ENCODE measurements around the gene DGKQ. TPM values are rescaled to one million over a fixed set of nuclear protein-coding genes. Genes with fewer than 3 reads are reported as not detected.
A peak's percentile ranks its signal among the peaks of the same experiment; 100 is the strongest.
"Not testable (repeated sequence)": the region's sequence is repeated elsewhere in the genome, so short reads cannot be mapped to it uniquely, and the experiment has no call there.

Gene DGKQ
- total RNA-seq, 1 donor = 13.5 TPM

DNA sequence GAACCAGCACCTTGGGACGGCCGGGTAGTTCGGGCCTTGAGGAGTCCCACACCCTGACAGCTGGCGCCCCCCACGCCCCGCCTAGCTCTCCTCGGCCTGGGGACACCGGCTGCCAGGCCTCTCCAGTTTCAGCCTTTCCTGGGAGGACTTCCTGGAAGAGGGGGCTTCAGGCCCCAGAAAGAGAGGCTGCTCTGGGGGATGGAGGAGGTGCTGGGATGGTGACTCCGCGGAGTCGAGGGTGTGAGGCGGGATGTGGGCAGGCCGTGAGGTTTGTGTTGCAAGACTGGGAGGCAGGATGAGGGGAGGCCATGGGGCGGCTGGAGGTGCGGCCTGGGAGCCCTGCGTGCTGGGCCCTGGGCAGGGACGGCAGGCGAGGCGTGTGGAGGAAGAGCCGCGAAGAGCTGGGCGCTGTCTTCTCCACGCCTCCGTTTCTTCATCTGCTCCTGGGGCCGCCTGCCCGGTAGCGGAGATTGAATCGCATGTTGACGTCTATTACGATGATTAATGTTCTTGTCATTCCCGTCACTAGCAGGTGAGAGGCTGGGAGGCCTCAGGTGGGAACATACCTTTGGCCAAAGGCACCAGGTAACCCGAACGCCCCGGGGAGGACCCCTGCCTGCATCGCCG is 37.1 kb upstream of the DGKQ start:
- DNase-seq (ENCODE audit: low read depth in 2 of 3, low spot score in 2 of 3) = peak; percentile 49 to 69 (median 53)

DNA sequence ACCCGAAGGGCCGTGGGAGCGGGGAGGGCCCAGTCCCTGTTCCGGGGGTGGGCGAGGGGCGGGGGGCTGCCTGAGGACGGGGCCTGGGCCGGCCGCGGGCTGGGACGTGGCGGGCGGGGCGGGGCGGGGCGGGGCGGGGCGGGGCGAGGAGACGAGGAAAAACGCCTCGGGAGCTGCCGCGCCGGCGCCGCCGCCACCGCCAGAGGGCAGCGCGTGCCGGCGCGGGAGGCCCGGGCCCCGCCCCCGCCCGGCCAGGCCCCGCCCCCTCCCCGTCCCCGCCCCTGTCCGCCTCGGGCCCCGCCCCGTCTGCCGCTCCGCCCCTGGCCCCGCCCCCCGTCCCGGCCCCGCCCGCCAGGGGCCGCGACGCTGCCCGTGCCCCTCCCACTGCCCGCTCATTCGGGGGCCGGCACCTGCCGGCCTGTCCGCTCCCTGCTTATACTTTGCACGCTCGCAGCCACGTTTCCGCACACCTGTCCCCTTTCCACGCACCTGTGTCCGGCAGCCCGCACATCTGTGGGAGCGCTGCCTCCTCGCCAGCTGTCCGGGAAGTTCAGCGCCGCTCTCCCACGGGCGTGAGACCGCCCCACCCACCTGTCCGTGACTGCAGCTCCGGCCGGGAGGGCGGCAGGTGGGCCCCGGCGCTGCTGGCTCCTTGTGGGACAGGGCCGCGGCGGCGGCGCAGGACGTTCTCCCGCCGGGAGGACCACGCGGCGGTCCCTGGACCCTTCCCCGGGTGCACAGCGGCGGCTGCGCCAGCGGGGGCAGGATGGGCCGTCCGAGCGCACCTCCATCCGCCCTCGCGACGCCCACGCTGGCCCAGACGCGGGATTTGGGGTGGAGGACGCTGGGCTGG is 36.4 kb upstream of the DGKQ start:
- DNase-seq (ENCODE audit: low read depth in 2 of 3, low spot score in 2 of 3) = peak; percentile 56 to 62 (median 60)

DNA sequence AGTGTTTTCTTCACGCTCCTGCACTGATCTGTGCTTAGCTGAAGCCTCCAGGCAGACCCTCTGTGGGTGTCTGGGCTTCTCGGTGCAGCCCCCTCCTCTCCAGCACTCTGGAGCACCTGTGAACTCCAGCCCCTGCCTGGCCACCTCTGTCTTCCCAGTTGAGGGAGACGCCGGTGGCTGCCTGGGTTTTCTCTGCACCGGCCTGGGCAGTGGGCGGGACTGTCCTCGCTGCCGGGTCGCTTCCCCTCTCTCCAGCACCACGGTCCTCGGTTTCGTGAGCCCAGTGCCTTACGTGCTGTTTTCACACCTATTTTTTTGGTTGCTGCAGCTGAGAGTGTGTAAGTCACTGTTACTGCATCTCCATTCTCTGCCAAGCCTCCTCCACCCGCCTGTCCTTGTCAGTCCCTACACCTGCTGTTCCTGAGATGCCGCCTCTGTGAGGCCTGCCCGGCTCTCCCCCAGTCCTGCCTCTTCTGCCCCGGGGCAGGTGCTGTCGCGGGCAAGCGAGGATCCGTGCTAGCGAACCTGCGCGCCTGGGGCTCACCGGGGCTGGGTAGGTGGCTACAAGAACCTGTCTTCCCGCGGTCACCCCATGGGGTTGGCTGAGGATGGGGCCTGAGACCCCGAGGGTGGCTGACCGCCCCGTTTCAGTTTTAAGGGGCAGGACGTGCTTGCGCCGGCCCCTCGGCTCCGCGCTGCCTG is 35.6 kb upstream of the DGKQ start:
- peak; percentile 21 to 31 (median 22) for DNase-seq (ENCODE audit: low read depth in 2 of 3, low spot score in 2 of 3)

DNA sequence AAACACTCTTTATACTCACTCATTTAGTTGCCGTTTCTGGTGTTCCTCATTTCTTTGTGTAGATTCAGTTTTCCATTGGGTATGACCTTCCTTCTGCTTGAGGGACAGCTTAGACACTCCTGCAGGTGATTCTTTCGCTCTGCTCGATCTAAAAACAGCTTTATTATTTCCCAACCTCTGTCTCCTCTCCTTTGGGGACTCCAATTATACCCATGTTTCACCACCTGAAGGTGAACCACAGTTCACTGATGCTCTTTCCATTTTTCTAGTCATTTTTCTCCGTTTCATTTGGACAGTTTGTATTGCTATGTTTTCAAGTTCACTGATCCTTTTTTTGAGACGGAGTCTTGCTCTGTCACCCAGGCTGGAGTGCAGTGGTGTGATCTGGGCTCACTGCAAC is 33.5 kb upstream of the DGKQ start:
- no peak for DNase-seq (ENCODE audit: low read depth in 2 of 3, low spot score in 2 of 3)

DNA sequence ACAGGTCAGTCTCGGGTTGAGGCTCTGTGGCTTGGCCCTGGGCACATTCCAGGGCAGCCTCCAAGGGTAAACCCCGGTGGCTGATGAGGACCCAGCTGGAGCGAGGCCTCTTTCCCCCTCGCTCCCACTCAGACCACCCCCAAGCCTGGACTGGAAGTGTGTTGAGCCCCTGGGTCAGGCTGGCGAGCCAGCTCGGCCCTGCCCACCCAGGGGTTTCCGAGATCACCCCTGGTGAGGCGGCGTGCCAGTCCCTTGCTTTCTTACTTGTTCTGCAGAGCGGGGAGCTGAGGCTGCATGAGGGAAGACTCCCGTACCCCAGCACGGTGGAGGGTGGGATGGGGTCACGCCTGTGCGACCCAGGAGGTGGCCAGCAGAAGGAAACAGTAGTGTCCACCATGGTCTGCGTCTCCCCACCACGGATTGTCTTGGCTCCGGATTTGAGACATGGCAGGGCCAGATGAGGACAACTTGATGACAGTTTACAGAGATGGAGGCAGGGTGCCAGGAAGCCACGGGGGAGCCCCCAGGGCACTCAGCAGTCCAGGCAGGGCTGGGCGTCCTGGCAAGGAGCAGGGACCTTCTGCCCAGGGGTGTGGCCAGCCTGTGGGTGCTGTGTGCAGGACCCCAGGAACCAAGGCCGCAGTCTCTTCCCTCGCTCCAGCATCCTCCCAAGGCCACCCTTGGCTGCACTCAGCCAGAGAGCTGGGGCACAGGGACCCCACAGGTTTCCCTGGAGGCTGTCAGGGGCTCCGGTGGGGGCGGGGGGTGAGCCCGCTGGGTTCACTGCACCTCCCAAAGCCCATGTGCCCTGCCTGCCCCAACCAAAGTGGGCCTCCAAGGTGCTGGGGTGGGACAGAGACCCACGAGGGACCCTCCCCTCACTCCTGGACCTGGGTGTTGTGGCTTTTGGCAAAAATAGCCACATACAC is 31.5 kb upstream of the DGKQ start:
- no peak for DNase-seq (ENCODE audit: low read depth in 2 of 3, low spot score in 2 of 3)

DNA sequence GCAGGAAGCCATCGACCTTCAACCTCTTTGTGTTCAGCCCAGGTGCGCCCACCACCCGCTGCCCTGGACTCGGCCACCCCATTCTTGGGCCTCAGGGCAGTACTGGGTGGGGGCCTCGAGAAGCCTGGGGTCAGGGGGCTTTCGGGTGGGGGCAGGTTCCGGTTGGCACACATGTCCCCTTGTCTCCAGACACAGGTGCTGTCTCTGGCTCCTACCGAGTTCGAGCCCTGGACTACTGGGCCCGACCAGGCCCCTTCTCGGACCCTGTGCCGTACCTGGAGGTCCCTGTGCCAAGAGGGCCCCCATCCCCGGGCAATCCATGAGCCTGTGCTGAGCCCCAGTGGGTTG is 30.7 kb upstream of the DGKQ start:
- no peak for DNase-seq (ENCODE audit: low read depth in 2 of 3, low spot score in 2 of 3)

DNA sequence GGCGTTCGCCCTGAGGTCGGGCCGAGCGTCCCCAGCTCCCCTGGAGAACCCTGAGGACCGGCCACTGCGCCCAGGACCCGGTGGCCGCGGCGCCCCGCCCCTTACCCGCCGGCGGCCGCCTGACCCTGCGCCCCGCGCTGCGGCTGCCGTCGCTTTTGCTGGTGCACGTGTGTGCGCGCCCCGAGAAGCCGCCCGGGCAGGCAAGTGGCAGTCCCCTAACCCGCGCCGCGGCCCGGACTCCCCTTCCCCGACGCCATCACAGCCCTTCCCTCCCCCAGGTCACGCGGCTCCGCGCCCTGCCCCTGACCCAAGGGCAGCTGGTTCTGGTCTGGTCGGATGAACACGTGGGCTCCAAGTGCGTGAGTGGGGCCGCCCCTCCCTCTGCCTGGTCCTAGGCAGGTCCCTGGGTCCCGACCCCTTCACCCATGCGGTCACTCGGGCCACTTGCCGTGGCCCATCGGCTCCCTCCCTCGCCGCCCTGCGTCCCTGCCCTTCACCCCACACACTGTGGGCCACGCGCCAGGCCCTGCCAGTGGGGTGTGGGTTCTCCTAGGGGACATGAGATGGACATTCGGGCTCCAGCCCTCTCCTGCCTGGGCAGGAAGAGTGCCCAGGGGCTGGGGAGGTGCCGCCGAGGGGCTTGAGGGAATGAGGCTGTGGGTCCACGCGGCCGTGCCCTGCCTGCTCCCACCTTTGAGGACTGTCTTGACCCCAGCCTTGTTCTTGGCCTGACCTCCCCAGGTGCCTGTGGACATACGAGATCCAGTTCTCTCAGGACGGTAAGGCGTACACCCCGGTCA is 30.1 kb upstream of the DGKQ start:
- no peak for DNase-seq (ENCODE audit: low read depth in 2 of 3, low spot score in 2 of 3)

DNA sequence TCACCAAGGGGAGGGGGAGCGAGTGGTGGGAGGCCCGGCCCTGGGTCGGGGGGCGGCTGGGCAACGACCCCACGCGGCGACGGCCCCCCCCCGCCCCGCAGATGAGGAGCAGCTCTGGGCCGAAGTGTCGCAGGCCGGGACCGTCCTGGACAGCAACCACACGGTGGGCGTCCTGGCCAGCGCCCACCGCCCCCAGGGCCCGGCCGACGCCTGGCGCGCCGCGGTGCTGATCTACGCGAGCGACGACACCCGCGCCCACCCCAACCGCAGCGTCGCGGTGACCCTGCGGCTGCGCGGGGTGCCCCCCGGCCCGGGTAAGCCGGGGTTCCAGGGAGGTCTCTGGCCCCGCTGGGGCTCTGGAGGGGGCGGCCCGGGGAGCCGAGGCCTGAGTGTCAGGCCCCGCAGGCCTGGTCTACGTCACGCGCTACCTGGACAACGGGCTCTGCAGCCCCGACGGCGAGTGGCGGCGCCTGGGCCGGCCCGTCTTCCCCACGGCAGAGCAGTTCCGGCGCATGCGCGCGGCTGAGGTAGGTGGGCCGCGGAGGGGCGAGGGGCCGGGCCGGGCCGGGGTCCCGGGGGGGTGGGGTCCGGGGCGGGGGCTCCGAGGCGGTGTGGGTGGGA is 29.4 kb upstream of the DGKQ start:
- no peak for DNase-seq (ENCODE audit: low read depth in 2 of 3, low spot score in 2 of 3)

DNA sequence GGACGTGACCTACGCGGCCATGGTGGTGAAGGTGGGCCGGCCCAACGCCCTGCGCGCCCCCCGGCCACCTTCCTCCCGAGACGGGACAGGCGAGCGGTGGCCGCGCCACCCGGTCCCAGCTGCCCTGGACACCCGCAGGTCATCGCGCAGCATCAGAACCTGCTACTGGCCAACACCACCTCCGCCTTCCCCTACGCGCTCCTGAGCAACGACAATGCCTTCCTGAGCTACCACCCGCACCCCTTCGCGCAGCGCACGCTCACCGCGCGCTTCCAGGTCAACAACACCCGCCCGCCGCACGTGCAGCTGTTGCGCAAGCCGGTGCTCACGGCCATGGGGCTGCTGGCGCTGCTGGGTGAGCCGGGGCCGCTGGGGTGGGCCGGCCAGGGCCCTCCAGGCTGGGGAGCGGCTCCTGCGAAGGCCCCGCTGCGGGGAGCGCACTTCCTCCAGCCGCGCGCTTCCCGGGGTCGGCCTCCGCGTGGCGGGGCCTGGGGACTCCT is 28.8 kb upstream of the DGKQ start:
- peak in 2 of 3 donors; percentile 42 to 55 for DNase-seq (ENCODE audit: low read depth in 2 of 3, low spot score in 2 of 3)

DNA sequence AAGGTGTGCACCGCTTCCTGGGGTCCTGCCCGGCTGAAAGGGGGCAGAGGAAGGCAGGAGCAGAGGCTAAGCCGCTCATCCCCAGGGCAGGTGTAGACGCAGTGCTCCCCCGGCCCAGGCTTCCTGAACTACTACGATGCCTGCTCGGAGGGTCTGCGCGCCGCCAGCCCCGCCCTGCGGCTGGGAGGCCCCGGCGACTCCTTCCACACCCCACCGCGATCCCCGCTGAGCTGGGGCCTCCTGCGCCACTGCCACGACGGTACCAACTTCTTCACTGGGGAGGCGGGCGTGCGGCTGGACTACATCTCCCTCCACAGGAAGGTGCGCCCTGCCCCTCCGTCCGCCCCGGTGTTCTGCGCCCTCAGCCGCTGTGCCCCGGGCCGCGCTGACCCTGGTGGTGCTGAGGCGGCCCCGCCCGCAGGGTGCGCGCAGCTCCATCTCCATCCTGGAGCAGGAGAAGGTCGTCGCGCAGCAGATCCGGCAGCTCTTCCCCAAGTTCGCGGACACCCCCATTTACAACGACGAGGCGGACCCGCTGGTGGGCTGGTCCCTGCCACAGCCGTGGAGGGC is 28.3 kb upstream of the DGKQ start:
- DNase-seq (ENCODE audit: low read depth in 2 of 3, low spot score in 2 of 3) = no peak

DNA sequence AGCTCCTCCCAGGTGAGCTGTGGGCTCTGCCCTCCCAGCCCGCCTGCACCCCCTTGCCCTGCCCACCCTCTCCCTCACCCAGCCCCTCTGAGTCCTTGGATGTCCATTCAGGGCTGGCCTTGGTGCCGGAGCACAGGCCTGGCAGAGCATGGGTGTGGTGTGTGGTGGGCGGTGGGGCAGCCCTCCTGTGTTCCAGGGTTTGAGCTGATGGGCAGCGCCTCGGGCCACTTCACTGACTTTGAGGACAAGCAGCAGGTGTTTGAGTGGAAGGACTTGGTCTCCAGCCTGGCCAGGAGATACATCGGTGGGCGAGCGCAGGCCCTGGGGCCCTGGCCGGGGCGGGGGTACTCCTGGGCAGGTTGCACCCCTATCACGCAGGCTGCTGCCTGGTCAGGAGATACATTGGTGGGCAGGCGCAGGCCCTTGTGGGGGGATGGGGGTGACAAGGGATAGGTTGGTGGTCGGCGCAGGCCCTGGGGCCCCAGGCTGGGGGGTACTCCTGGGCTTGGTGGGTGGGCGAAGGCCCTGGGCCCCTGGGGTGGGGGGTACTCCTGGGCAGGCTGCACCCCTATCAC is 27.4 kb upstream of the DGKQ start:
- DNase-seq (ENCODE audit: low read depth in 2 of 3, low spot score in 2 of 3) = no peak

DNA sequence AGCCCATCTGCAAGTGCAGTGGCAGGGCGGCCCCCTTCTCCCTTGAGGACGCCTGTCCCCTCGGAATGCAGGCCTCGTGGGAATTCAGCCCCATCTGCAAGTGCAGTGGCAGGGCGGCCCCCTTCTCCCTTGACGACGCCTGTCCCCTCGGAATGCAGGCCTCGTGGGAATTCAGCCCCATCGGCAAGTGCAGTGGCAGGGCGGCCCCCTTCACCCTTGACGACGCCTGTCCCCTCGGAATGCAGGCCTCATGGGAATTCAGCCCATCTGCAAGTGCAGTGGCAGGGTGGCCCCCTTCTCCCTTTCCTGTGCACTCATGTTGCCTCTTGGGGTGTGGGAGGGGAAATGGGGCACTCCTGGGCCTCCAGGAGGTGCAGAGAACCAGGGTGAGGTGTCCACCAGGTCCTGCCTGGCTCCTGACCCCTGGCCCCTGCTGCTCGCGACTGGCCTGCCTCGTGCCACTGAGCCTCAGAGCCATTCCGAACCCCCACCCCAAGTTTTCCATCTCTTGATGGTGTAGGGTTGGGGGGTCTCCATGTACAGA is 26.6 kb upstream of the DGKQ start:
- DNase-seq (ENCODE audit: low read depth in 2 of 3, low spot score in 2 of 3) = no peak

DNA sequence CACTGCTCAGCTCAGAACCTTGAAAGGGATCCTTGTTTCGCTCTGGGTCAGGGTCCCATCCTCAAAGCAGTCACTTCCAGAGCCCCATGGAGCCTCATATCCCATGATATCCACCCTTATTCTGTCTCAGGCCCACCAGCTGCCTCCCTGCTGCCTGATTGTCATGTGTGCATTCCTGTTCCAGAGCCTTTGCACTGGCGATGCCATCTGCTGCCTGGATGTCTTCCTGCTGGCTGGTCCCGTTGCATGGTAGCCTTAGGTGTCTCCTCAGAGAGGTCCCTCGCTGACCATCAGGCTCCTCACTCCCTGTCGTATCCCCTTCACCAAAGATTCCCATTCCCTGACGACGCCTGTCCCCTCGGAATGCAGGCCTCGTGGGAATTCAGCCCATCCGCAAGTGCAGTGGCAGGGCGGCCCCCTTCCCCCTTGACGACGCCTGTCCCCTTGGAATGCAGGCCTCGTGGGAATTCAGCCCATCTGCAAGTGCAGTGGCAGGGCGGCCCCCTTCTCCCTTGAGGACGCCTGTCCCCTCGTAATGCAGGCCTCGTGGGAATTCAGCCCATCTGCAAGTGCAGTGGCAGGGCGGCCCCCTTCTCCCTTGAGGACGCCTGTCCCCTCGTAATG is 26.0 kb upstream of the DGKQ start:
- DNase-seq (ENCODE audit: low read depth in 2 of 3, low spot score in 2 of 3) = not testable (repeated sequence)

DNA sequence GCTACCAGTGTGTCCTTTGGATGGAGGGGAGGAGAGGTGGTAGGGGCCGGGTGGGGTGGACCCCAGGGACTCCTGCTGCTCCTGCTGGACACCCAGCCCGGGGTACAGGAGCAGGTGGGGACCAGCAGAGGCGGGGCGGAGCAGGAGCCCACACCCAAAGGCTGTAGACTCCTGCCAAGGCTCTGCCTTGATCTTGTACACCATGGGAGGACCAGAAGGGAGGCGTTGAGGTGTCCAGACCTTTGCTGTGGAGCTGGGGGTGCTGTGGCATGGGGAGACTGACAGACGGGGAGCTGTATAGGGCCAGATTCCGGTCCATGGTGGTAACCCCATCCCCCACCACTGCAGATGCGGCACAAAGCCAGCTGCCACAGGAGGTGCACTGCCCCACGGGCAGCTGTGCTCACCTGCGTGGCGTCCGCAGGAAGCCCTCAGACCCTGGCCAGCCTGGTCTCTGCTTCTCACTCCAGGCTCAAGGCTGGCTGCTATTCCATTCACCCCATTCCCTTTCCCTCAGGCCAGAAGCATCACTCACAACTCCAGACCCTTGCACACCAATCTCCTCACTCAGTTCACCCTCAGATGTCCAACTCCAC is 24.8 kb upstream of the DGKQ start:
- no peak for DNase-seq (ENCODE audit: low read depth in 2 of 3, low spot score in 2 of 3)

DNA sequence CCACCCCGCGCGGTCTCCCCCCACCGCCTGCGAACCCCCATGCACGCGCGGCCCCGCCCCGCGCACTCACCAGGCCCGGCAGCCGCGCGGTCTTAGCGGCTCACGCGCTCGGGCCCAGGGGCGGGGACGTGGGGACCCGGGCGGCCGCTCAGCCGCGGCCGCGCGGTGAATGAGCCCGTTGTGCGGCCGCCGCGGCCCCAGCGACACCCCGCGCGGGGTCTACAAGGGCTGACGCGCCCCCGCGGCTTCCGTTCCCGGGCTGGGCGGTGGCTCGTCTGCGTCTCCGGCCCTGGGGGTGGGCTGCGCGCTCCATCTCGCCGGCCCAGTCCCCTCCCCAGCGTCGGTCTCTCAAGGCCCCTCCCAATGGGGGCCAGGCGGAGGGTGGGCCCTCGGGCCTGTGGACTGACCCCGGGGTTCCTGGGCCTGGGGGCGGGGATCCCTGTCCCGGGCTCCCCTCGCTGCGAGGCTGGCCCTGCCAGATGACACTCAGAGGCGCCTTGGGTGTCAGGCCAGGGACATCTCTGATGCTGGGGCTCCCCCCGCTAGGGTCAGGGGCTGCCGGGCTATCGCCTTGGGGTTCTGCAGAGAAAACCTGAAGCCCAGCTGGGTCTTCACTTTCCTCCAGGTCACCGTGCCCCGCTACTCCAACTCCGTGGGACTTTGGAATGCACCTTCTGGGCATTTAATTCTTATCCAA is 24.2 kb upstream of the DGKQ start:
- peak in 1 of 3 donors; percentile 29 for DNase-seq (ENCODE audit: low read depth in 2 of 3, low spot score in 2 of 3)

DNA sequence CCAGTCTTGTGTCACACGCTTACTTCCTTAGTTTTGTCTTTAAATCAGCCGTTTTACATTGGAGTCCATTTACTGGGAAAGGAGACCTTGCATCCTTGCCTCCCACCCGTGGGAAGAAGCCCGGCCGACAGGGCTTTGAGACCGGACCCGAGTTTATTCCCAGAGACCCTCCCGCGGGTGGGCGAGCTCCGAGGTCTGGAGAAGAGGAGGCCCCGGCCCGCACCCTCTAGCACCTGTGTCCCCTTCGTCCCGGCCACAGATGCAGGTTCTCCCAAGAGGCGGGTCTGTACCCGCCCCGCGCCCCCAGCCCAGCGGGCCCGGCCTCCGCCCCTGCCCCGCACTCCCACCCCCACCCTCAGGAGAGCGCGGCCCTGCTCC is 23.6 kb upstream of the DGKQ start:
- DNase-seq (ENCODE audit: low read depth in 2 of 3, low spot score in 2 of 3) = no peak

Measured in hematopoietic multipotent progenitor cell (in vitro differentiated cells).